22Rv1 (cell line): ENCODE measurements around the gene PXT1.

Experiments used
- H3K27ac ChIP-seq: fragments of 450-650 bp; 2 replicates; pipeline ENCODE4 v1.5.1; 2017
- CTCF ChIP-seq: fragments of 450-650 bp; IDR thresholded peaks from 2 replicates; pipeline ENCODE4 v1.5.1; 2017; ENCODE audit warnings: mild to moderate bottlenecking
- ZFX ChIP-seq: fragments of 450-650 bp; IDR thresholded peaks from 2 replicates; pipeline ENCODE4 v1.6.1; 2017; ENCODE audit warnings: antibody characterized with exemption, borderline replicate concordance

PXT1 gene

DNA sequence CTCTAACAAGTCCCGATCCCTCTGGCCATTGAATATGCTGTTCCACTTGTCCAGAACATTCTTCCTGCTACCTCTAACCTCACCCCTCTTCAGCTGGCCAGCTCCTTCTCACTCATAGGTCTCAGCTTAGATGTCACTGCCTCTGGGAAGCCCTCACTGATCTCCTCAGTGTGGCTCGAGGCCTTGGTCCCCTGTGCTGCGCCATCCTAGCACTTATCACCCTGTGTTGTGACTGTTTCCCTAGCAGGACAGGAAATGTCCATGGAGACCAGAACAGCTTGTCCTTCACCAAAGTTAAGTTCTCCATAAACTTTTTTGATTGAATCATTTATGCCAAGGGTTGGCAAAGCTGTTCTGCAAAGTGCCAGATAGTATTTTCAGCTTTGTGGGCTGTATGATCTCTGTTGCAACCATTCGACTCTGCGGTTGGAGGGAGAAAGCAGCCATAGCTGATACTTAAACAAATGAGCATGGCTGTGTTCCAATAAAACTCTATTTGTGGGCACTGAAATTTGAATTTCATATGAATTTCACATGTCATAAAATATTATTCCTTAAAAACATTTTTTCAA lies 99.5 kb downstream of the PXT1 start:
- H3K27ac ChIP-seq = no peak overlapping the region
- TF ChIP-seq ZFX (no peak), CTCF (no peak)

GRCh38 chr6:36340618-36341454 lies 101.8 kb downstream of the PXT1 start:
- TF ChIP-seq ZFX (no peak), CTCF (peak; percentile 99)
- peak overlapping the region; percentile 45; the same call in 1 of the 2 replicates for H3K27ac ChIP-seq
